MG63 (cell line): ENCODE results near the gene GIT2. TPM values are rescaled to one million over a fixed set of nuclear protein-coding genes. Genes with fewer than 3 reads are reported as not detected.
"Not testable (repeated sequence)": the region's sequence is repeated elsewhere in the genome, so short reads cannot be mapped to it uniquely, and the experiment has no call there.

Experiments used
- DNase-seq: peaks from one replicate; pipeline ENCODE4 v3.0.0-alpha.2; 2020
- H3K27me3 ChIP-seq: fragments of 250-450 bp; sonication (Bioruptor Pico); 2 replicates; pipeline ENCODE4 v1.5.1; 2020; ENCODE audit warnings: mild to moderate bottlenecking, moderate library complexity
- H3K36me3 ChIP-seq: fragments of 250-450 bp; sonication (Bioruptor Pico); 2 replicates; pipeline ENCODE4 v1.5.1; 2020; ENCODE audit warnings: mild to moderate bottlenecking, moderate library complexity
- H3K4me3 ChIP-seq: fragments of 250-450 bp; sonication (Bioruptor Pico); 2 replicates; pipeline ENCODE4 v1.5.1; 2020; ENCODE audit warnings: mild to moderate bottlenecking, moderate library complexity
- H3K9me3 ChIP-seq: fragments of 250-450 bp; sonication (Bioruptor Pico); 2 replicates; pipeline ENCODE4 v1.5.1; 2020; ENCODE audit warnings: mild to moderate bottlenecking, moderate library complexity
- total RNA-seq: library from RNA; depleted of rRNA; stranded (reverse); fragments of >200 nt; shearing (Covaris generic); gene quantifications from 2 replicates; pipeline ENCODE4 v1.2.3, GENCODE V29; 2014; ENCODE audit warnings: low replicate concordance

Gene GIT2
- total RNA-seq, 1 experiment from 2014 or later: 20.7 TPM

- peak overlapping the region; percentile 81 for H3K4me3 ChIP-seq
- not testable (repeated sequence) for H3K9me3 ChIP-seq, DNase-seq, H3K27me3 ChIP-seq
- H3K36me3 ChIP-seq: peaks cover 13% of the 10 kb centered on the region
Measured at GRCh38 chr12:109899345-109899744, 96.8 kb downstream of the GIT2 start.

GRCh38 chr12:109897029-109897428 is 99.1 kb downstream of the GIT2 start:
- no peak for DNase-seq

GRCh38 chr12:109896188-109896587 is 100.0 kb downstream of the GIT2 start:
- Histone ChIP-seq H3K36me3 (no peaks in the 10 kb centered on the region), H3K4me3 (no peak overlapping the region), H3K9me3 (no peaks in the 10 kb centered on the region), H3K27me3 (no peaks in the 10 kb centered on the region)
- DNase-seq: no peak

More at GRCh38 chr12:109897029-109897428, 99.1 kb downstream of the GIT2 start:
- H3K4me3 ChIP-seq: no peak overlapping the region
- H3K27me3 ChIP-seq: no peaks in the 10 kb centered on the region
- H3K36me3 ChIP-seq: no peaks in the 10 kb centered on the region
- no peaks in the 10 kb centered on the region for H3K9me3 ChIP-seq

- Histone ChIP-seq H3K36me3 (no peaks in the 10 kb centered on the region), H3K27me3 (no peaks in the 10 kb centered on the region), H3K4me3 (no peak overlapping the region), H3K9me3 (no peaks in the 10 kb centered on the region)
- no peak for DNase-seq
Measured at GRCh38 chr12:109894939-109895338, 101.2 kb downstream of the GIT2 start.

GRCh38 chr12:109893261-109893995 is 102.7 kb downstream of the GIT2 start:
- no peak overlapping the region for H3K4me3 ChIP-seq
- no peak for DNase-seq
- no peaks in the 10 kb centered on the region for H3K36me3 ChIP-seq
- no peaks in the 10 kb centered on the region for H3K27me3 ChIP-seq
- no peaks in the 10 kb centered on the region for H3K9me3 ChIP-seq

- H3K9me3 ChIP-seq: no peaks in the 10 kb centered on the region
- no peaks in the 10 kb centered on the region for H3K27me3 ChIP-seq
- H3K4me3 ChIP-seq: no peak overlapping the region
- no peak for DNase-seq
- no peaks in the 10 kb centered on the region for H3K36me3 ChIP-seq
Measured at GRCh38 chr12:109892748-109893147, 103.4 kb downstream of the GIT2 start.

- Histone ChIP-seq H3K9me3 (no peaks in the 10 kb centered on the region), H3K36me3 (no peaks in the 10 kb centered on the region), H3K27me3 (no peaks in the 10 kb centered on the region), H3K4me3 (no peak overlapping the region)
- no peak for DNase-seq
Measured at GRCh38 chr12:109892165-109892715, 103.9 kb downstream of the GIT2 start.

- not testable (repeated sequence) for H3K36me3 ChIP-seq, H3K4me3 ChIP-seq, H3K9me3 ChIP-seq, DNase-seq, H3K27me3 ChIP-seq
Measured at GRCh38 chr12:109891731-109892130, 104.4 kb downstream of the GIT2 start.

- H3K4me3 ChIP-seq: no peak overlapping the region
- no peak for DNase-seq
Measured at GRCh38 chr12:109890620-109891170, 105.5 kb downstream of the GIT2 start.

GRCh38 chr12:109888179-109889020 is 107.8 kb downstream of the GIT2 start:
- H3K4me3 ChIP-seq: no peak overlapping the region
- peak; percentile 74 for DNase-seq
- no peaks in the 10 kb centered on the region for H3K36me3 ChIP-seq
- no peaks in the 10 kb centered on the region for H3K9me3 ChIP-seq
- H3K27me3 ChIP-seq: no peaks in the 10 kb centered on the region

More at GRCh38 chr12:109890620-109891170, 105.5 kb downstream of the GIT2 start:
- Histone ChIP-seq H3K9me3 (no peaks in the 10 kb centered on the region), H3K27me3 (no peaks in the 10 kb centered on the region), H3K36me3 (no peaks in the 10 kb centered on the region)

- no peak overlapping the region for H3K4me3 ChIP-seq
- H3K27me3 ChIP-seq: no peaks in the 10 kb centered on the region
- H3K36me3 ChIP-seq: no peaks in the 10 kb centered on the region
- H3K9me3 ChIP-seq: no peaks in the 10 kb centered on the region
- no peak for DNase-seq
Measured at GRCh38 chr12:109885616-109886015, 110.6 kb downstream of the GIT2 start.

- Histone ChIP-seq H3K36me3 (no peaks in the 10 kb centered on the region), H3K4me3 (no peak overlapping the region), H3K9me3 (no peaks in the 10 kb centered on the region), H3K27me3 (no peaks in the 10 kb centered on the region)
- DNase-seq: no peak
Measured at GRCh38 chr12:109883461-109883860, 112.7 kb downstream of the GIT2 start.

- H3K4me3 ChIP-seq: no peak overlapping the region
- H3K36me3 ChIP-seq: no peaks in the 10 kb centered on the region
- no peak for DNase-seq
- no peaks in the 10 kb centered on the region for H3K9me3 ChIP-seq
- no peaks in the 10 kb centered on the region for H3K27me3 ChIP-seq
Measured at GRCh38 chr12:109881752-109882151, 114.4 kb downstream of the GIT2 start.

- Histone ChIP-seq H3K9me3 (no peaks in the 10 kb centered on the region), H3K36me3 (no peaks in the 10 kb centered on the region), H3K4me3 (peak overlapping the region; percentile 62), H3K27me3 (no peaks in the 10 kb centered on the region)
- no peak for DNase-seq
Measured at GRCh38 chr12:109880938-109881337, 115.2 kb downstream of the GIT2 start.

- no peaks in the 10 kb centered on the region for H3K9me3 ChIP-seq
- no peaks in the 10 kb centered on the region for H3K36me3 ChIP-seq
- DNase-seq: peak; percentile 79
- H3K4me3 ChIP-seq: peak within 1 kb of the TSS; percentile 80
- no peaks in the 10 kb centered on the region for H3K27me3 ChIP-seq
Measured at GRCh38 chr12:109880043-109880931, 115.9 kb downstream of the GIT2 start, which contains the start of gene GLTP. TSS of gene GLTP (minus strand) at chr12:109880541. CDS start at chr12:109880374, 167 bp downstream.
